HepG2 (cell line): ENCODE measurements around the gene PEX12. TPM values are rescaled to one million over a fixed set of nuclear protein-coding genes. Genes with fewer than 3 reads are reported as not detected.
A peak's percentile ranks its signal among the peaks of the same experiment; 100 is the strongest.

ENCODE experiments used
- CCAR2 ChIP-seq: fragments of 200-400 bp; formaldehyde crosslinking; optimal IDR thresholded peaks from 2 replicates; pipeline ENCODE3; 2018; ENCODE audit warnings: low read depth, mild to moderate bottlenecking, low read length, moderate library complexity
- CHD4 ChIP-seq: fragments of 200-600 bp; sonication (generic); IDR thresholded peaks from 2 replicates; pipeline ENCODE4 v1.7.0; 2017; ENCODE audit warnings: mild to moderate bottlenecking, low read length, borderline replicate concordance
- EZH2 ChIP-seq: conservative IDR thresholded peaks from 2 replicates; pipeline ENCODE4 v1.6.1; 2012; ENCODE audit warnings: mild to moderate bottlenecking, low read depth, low read length, moderate library complexity
- FOSL2 ChIP-seq: sonication (generic); formaldehyde crosslinking; IDR thresholded peaks from 2 replicates; pipeline ENCODE4 v1.4.0; 2020; ENCODE audit warnings: missing genetic modification reagents
- GTF3A ChIP-seq: sonication (generic); formaldehyde crosslinking; conservative IDR thresholded peaks from 2 replicates; pipeline ENCODE4 v1.4.0; 2020; ENCODE audit warnings: mild to moderate bottlenecking, missing genetic modification reagents
- HDAC1 ChIP-seq: sonication (generic); formaldehyde crosslinking; IDR thresholded peaks from 2 replicates; pipeline ENCODE4 v1.5.1; 2020; ENCODE audit warnings: mild to moderate bottlenecking, missing genetic modification reagents
- IRF2 ChIP-seq: IDR thresholded peaks from 2 replicates; pipeline ENCODE4 v1.6.1; 2018; ENCODE audit warnings: missing genetic modification reagents, missing compliant biosample characterization
- KLF6 ChIP-seq: IDR thresholded peaks from 2 replicates; pipeline ENCODE4 v1.8.0; 2016; ENCODE audit warnings: missing biosample characterization, missing genetic modification reagents
- MED13 ChIP-seq: sonication (generic); formaldehyde crosslinking; IDR thresholded peaks from 2 replicates; pipeline ENCODE4 v1.5.0; 2020; ENCODE audit warnings: missing genetic modification reagents
- MTA3 ChIP-seq: sonication (generic); formaldehyde crosslinking; IDR thresholded peaks from 2 replicates; pipeline ENCODE4 v1.4.0; 2020; ENCODE audit warnings: missing genetic modification reagents
- POLR2AphosphoS5 ChIP-seq: IDR thresholded peaks from 2 replicates; pipeline ENCODE4 v1.6.1; 2012; ENCODE audit warnings: low read depth, low read length
- ZFX ChIP-seq: sonication (generic); formaldehyde crosslinking; IDR thresholded peaks from 2 replicates; pipeline ENCODE4 v1.4.0; 2020; ENCODE audit warnings: mild to moderate bottlenecking, low read depth, missing genetic modification reagents, moderate library complexity
- ZFY ChIP-seq: sonication (generic); formaldehyde crosslinking; IDR thresholded peaks from 2 replicates; pipeline ENCODE4 v1.4.0; 2020; ENCODE audit warnings: missing genetic modification reagents
- ZNF3 ChIP-seq: IDR thresholded peaks from 2 replicates; pipeline ENCODE4 v1.7.0; 2017; ENCODE audit warnings: inconsistent platforms
- ZNF557 ChIP-seq: sonication (generic); formaldehyde crosslinking; IDR thresholded peaks from 2 replicates; pipeline ENCODE4 v1.4.0; 2020; ENCODE audit warnings: missing genetic modification reagents
- ZNF780A ChIP-seq: sonication (generic); formaldehyde crosslinking; IDR thresholded peaks from 2 replicates; pipeline ENCODE4 v1.8.0; 2022; ENCODE audit warnings: mild to moderate bottlenecking, missing genetic modification reagents, moderate library complexity
- polyA plus RNA-seq, 8 experiments: library from polyadenylated mRNA; depleted of rRNA in 3 of 8; stranded (reverse) in 7 of 8; unstranded in 1 of 8; fragments of >200 nt; fragmentation: Illumina TruSeq in 4 of 8; extraction: Trizol in 4 of 8; gene quantifications; 2 replicates each; pipeline versions ENCODE4 v1.2.1 to v1.2.3, GENCODE V29; 2011 to 2016; ENCODE audit warnings: low read depth in 4 of 8, missing spikeins in 1 of 8, mixed read lengths in 1 of 8; ENCODE audit not compliant: insufficient read depth in 1 of 8
- total RNA-seq, 5 experiments: library from RNA; depleted of rRNA; stranded (reverse); fragments of >200 nt; fragmentation: Illumina TruSeq; extraction: Trizol; gene quantifications; 2 replicates each; pipeline ENCODE4 v1.2.3, GENCODE V29; 2016; ENCODE audit warnings: low read depth in 1 of 5
- TF ChIP-seq, protein P1 (sequence below): IDR thresholded peaks from 2 replicates; pipeline ENCODE4 v1.6.1; 2016; ENCODE audit warnings: missing compliant biosample characterization, missing genetic modification reagents, borderline replicate concordance
- TF ChIP-seq, protein P2 (sequence below): sonication (generic); formaldehyde crosslinking; IDR thresholded peaks from 2 replicates; pipeline ENCODE4 v1.4.0; 2020; ENCODE audit warnings: missing genetic modification reagents
- TF ChIP-seq, protein P3 (sequence below), 2 experiments: IDR thresholded peaks; 2 replicates each; pipeline ENCODE4 v1.6.1; 2011 to 2012; ENCODE audit warnings: low read length in 2 of 2, borderline replicate concordance in 1 of 2, low read depth in 1 of 2, mild to moderate bottlenecking in 1 of 2, moderate library complexity in 1 of 2
- TF ChIP-seq, protein P4 (sequence below): sonication (generic); formaldehyde crosslinking; IDR thresholded peaks from 2 replicates; pipeline ENCODE4 v1.5.0; 2020; ENCODE audit warnings: mild to moderate bottlenecking, missing genetic modification reagents, moderate library complexity
- TF ChIP-seq, protein P5 (sequence below): sonication (generic); formaldehyde crosslinking; IDR thresholded peaks from 2 replicates; pipeline ENCODE4 v1.5.1; 2020; ENCODE audit warnings: missing genetic modification reagents, mild to moderate bottlenecking, borderline replicate concordance

Gene PEX12
- total and polyA plus RNA-seq, 2 of the 13 experiments (the other 11 are each of a cell fraction or from before 2014, with no cell fraction given) = 5.1 to 11.9 TPM

DNA sequence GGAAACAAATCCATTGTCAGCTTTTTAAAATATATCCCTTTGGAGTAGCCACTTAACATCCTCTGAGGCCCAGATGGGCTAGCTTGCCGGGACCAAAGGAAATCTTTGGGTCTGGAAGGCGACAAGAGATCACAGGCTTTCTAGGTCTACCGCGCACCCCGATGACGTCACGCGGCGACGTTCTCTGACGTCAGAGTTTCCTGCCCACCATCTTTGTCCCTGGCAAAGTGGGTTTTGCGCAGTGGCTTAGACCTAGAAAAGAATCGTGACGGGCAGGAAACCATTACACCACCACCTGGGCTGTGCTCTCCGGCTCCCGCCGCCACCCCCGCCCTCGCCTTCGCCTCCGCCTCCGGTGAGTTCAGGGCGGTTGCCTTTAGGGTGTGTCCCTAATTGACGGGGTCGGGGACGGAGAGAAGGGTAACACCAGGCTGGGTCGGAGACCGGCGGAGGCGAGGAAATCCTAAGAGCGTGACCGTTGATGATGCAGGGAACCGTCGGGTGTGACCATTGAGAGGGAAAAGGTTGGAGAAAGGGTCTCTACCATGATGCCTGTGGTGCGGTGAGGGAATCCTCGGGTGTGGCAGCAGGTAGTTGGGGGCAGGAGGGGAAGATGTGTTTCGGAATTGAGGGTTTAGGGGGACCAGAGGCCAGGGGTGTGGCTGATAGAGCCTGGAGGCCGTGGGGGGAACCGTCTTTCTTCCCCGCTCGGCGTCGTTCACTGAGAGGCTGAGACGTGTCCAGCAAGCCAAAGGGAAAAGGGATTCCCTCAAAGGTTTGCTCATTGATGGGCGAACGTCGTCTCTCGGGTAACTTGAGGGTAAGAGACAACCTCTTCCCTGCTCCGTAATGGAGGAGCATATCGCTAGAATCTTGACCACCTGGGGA, 8.9 kb upstream of the PEX12 start, which contains the start of gene AP2B1 (continued):
- TF ChIP-seq CCAR2 (no peak), ZNF3 (CRISPR knock-in tag) (no peak), EZH2 (no peak), MTA3 (CRISPR knock-in tag) (no peak), CHD4 (no peak; the same call in 1 of the 2 replicates), GTF3A (CRISPR knock-in tag) (no peak), ZNF557 (CRISPR knock-in tag) (no peak), POLR2AphosphoS5 (peak; percentile 68), HDAC1 (CRISPR knock-in tag) (peak; percentile 82), ZNF780A (CRISPR knock-in tag) (no peak), FOSL2 (peak; percentile 67), MED13 (CRISPR knock-in tag) (no peak), ZFY (CRISPR knock-in tag) (peak; percentile 62; the same call in 1 of the 2 replicates), ZFX (CRISPR knock-in tag) (peak; percentile 72), KLF6 (CRISPR knock-in tag) (peak; percentile 63; the same call in 1 of the 2 replicates), IRF2 (CRISPR knock-in tag) (peak; percentile 91)
- TF ChIP-seq, protein P1, sequence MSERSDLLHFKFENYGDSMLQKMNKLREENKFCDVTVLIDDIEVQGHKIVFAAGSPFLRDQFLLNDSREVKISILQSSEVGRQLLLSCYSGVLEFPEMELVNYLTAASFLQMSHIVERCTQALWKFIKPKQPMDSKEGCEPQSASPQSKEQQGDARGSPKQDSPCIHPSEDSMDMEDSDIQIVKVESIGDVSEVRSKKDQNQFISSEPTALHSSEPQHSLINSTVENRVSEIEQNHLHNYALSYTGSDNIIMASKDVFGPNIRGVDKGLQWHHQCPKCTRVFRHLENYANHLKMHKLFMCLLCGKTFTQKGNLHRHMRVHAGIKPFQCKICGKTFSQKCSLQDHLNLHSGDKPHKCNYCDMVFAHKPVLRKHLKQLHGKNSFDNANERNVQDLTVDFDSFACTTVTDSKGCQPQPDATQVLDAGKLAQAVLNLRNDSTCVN (CRISPR knock-in tag) = no peak; the same call in 1 of the 2 replicates
- TF ChIP-seq, protein P2, sequence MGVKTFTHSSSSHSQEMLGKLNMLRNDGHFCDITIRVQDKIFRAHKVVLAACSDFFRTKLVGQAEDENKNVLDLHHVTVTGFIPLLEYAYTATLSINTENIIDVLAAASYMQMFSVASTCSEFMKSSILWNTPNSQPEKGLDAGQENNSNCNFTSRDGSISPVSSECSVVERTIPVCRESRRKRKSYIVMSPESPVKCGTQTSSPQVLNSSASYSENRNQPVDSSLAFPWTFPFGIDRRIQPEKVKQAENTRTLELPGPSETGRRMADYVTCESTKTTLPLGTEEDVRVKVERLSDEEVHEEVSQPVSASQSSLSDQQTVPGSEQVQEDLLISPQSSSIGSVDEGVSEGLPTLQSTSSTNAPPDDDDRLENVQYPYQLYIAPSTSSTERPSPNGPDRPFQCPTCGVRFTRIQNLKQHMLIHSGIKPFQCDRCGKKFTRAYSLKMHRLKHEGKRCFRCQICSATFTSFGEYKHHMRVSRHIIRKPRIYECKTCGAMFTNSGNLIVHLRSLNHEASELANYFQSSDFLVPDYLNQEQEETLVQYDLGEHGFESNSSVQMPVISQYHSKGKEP = peak; percentile 80; the same call in 1 of the 2 replicates
- TF ChIP-seq, protein P3, sequence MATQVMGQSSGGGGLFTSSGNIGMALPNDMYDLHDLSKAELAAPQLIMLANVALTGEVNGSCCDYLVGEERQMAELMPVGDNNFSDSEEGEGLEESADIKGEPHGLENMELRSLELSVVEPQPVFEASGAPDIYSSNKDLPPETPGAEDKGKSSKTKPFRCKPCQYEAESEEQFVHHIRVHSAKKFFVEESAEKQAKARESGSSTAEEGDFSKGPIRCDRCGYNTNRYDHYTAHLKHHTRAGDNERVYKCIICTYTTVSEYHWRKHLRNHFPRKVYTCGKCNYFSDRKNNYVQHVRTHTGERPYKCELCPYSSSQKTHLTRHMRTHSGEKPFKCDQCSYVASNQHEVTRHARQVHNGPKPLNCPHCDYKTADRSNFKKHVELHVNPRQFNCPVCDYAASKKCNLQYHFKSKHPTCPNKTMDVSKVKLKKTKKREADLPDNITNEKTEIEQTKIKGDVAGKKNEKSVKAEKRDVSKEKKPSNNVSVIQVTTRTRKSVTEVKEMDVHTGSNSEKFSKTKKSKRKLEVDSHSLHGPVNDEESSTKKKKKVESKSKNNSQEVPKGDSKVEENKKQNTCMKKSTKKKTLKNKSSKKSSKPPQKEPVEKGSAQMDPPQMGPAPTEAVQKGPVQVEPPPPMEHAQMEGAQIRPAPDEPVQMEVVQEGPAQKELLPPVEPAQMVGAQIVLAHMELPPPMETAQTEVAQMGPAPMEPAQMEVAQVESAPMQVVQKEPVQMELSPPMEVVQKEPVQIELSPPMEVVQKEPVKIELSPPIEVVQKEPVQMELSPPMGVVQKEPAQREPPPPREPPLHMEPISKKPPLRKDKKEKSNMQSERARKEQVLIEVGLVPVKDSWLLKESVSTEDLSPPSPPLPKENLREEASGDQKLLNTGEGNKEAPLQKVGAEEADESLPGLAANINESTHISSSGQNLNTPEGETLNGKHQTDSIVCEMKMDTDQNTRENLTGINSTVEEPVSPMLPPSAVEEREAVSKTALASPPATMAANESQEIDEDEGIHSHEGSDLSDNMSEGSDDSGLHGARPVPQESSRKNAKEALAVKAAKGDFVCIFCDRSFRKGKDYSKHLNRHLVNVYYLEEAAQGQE (IDR thresholded peaks at IDR 0.05; ENCODE audit: borderline replicate concordance in 1 of 2, low read depth in 1 of 2, low read length in 2 of 2) = no peak
- TF ChIP-seq, protein P4, sequence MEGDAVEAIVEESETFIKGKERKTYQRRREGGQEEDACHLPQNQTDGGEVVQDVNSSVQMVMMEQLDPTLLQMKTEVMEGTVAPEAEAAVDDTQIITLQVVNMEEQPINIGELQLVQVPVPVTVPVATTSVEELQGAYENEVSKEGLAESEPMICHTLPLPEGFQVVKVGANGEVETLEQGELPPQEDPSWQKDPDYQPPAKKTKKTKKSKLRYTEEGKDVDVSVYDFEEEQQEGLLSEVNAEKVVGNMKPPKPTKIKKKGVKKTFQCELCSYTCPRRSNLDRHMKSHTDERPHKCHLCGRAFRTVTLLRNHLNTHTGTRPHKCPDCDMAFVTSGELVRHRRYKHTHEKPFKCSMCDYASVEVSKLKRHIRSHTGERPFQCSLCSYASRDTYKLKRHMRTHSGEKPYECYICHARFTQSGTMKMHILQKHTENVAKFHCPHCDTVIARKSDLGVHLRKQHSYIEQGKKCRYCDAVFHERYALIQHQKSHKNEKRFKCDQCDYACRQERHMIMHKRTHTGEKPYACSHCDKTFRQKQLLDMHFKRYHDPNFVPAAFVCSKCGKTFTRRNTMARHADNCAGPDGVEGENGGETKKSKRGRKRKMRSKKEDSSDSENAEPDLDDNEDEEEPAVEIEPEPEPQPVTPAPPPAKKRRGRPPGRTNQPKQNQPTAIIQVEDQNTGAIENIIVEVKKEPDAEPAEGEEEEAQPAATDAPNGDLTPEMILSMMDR = peak; percentile 13; the same call in 1 of the 2 replicates
- TF ChIP-seq, protein P5, sequence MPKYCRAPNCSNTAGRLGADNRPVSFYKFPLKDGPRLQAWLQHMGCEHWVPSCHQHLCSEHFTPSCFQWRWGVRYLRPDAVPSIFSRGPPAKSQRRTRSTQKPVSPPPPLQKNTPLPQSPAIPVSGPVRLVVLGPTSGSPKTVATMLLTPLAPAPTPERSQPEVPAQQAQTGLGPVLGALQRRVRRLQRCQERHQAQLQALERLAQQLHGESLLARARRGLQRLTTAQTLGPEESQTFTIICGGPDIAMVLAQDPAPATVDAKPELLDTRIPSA (CRISPR knock-in tag) = no peak
